Muscle of back (tissue), 11 donors: Measurements from ENCODE around the gene USP12. TPM values are rescaled to one million over a fixed set of nuclear protein-coding genes. Genes with fewer than 3 reads are reported as not detected.
A peak's percentile ranks its signal among the peaks of the same experiment; 100 is the strongest.
"Not testable (repeated sequence)": the region's sequence is repeated elsewhere in the genome, so short reads cannot be mapped to it uniquely, and the experiment has no call there.

Experiments used
- DNase-seq, 3 donors: peaks; one replicate each; pipeline versions ENCODE4 v3.0.0 to v3.0.0-alpha.2; 2013
- polyA plus RNA-seq, 10 donors: library from polyadenylated mRNA; unstranded; fragments of 120-200 nt; gene quantifications; one replicate each; pipeline ENCODE4 v1.2.1, GENCODE V29; 2013; ENCODE audit not compliant: insufficient read length in 10 of 10

Gene USP12
- polyA plus RNA-seq, 10 donors = 17.5 to 29.9 (median 24.2) TPM

DNA sequence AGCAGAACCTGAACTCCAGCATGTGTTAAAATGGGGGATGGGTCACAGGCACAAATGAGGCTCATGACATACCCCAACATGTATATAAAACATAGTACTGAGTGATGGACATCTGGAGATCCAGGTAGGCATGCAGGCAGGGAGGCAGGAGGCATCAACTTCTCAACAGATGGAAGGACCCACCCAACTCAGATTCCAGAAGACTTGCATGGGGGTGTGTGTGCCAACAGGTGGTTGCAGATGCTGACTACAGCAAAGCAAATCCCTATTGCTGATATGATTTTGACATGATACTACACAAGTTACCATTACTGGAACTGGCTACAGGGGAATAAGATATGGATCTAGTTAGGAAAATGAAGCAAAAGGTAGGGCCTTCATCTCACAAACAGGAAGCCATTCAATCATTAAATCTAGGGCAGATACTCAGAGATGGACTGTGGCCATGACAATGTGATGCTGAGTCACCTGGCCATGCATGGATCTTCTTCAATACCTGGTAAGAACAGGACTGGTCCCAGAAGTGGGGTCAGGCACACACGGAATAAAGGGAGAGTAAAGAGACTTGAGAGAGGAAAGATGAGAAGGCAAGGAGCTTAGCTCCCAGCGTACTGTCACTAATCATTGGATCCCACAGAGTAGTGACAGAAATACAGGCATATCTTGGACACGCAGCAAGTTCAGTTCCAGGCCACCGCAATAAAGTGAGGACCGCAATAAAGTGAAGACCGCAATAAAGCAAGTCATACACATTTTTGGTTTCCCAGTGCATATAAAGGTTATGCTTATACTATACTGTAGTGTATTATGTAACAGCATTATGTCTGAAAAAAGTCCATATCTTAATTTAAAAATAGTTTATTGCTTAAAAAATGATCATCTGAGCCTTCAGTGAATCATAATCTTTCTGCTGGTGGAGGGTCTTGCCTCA lies 91.3 kb downstream of the USP12 start:
- no peak for DNase-seq

DNA sequence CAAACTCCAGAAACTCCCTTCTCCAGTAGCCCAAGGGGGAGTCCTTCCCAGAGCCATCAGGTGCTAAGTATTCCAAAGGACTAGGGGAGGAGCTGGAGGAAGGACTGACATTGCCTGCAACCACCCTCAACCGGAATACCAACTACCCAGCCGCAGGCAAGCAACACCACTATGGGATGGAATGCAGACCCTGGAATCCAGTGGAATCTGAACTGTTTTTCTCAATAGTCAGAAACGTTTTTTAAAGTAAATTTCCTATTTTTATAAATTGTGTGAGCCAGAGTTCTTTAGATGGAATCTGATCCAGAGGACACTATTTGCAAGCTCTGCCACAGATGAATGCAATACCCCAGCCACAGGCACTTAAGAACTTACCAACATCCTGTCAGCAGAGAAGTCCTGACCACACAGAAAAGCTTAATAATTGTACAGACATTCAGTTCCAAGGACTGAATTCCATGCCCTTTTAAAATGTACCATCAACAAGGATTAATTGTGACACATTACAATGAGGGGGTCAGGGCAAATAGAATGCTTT lies 92.1 kb downstream of the USP12 start:
- peak in 1 of 3 donors; percentile 26 for DNase-seq

GRCh38 chr13:27077451-27077850 lies 94.2 kb downstream of the USP12 start:
- DNase-seq = peak in 2 of 3 donors; percentile 3 to 34

- no peak for DNase-seq
Observed at GRCh38 chr13:27076421-27076820, 95.2 kb downstream of the USP12 start.

DNA sequence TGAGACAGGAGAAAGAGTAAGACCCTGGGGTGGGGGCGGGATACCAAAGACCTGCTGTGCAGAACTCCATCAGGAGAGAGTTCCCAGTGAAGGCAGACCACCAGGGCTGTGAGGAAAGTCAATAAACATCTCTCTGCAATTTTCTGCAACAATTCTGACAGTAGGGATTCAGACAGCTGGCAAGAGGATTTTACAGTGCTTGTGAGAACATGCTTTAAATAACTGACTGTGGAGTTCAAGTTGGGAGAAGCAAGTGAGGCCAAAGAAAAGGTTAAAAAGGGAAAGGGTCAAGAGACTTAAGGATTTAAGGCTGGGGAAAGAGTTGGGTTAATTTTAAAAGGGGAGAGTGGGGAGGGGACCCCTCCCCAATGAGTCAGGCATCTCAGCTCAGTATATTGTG lies 98.4 kb downstream of the USP12 start:
- no peak for DNase-seq

DNA sequence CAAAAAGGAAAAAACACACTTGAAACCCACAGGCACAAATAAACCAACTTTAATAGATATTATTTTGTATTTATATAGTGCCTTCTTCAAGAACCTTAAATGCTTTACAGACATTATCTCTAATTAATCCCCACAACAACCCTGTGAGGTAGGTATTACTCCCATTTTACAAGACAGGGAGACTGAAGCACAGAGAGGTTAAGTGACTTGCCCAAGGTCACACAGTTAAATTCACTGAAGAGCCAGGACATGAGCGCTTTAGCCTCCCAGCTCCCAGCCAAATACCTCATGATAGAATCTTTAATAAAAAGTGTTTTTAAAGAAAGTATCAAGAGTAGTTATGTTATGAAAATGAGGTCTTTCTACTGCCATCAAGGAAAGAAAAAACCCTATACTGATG lies 105.5 kb downstream of the USP12 start:
- DNase-seq = not testable (repeated sequence)

- DNase-seq = no peak
Observed at GRCh38 chr13:27065582-27065981, 106.0 kb downstream of the USP12 start.

DNA sequence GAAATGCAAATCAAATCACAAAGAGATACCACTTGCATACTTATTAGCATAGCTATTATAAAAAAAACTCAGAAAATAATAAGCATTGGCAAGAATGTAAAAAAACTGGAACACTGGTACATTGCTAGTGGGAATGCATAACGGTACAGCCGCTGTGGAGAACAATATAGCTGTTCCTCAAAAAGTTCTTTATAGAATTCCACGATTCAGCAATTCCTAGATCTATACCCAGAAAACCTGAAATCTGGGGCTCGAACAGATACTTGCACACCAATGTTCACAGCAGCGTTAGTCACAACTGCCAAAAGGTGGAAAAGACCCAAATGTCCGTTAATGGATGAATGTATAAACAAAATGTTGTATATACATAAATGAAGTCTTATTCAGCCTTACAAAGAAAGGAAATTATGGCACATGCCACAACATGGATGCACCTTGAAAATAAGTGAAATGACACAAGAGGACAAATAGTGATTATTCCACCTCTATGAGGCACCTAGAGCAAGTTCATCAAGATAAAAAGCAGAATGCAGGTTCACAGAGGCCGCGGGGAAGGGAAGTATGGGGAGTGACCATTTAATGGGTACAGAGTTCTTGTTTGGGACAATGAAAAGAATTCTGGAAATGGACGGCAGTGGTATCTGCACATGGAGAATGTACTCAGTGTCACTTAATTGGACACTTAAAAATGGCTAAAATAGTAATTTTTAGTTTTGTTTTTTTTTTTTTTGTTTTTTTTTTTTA lies 107.2 kb downstream of the USP12 start:
- DNase-seq = no peak

- no peak for DNase-seq
Observed at GRCh38 chr13:27057817-27058216, 113.8 kb downstream of the USP12 start.

DNA sequence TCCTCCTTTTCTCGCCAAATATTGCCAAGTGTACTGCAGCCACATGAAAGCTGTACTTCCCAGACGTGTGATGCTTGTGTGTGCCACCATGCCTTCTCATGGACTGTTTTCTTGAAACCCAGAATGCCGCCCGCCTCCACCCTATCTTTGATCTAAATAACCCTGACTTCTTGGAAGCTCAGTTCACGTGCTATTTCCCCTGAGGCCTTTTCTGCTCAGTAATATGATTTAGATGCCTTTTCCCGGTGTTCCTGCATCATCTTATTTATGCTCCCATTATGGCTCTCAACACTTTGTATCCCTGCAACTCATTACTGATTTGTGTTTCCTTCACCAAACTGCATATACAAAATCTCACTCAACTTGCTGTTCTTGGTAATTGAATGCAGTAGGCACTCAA lies 116.1 kb downstream of the USP12 start:
- DNase-seq = no peak

DNA sequence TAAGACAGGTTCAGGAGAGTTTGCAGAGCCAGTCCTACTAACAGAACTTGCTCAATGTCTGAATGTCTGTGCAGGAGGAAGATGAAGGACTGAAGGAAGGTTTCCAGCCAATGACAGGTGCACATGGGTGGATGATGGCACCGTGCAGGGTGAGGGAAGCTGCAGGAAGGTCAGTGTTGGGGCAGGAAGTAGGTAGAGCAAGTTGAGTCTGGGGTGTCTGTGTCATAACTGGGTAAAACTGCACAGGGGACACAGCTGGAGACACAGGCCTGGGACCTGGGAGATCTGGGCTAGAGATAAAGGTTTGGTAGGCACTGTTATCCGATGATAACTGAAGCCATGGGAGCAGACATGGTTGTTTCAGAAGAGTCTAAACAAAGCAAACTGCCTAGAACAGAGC lies 116.9 kb downstream of the USP12 start:
- no peak for DNase-seq

- DNase-seq = peak in 1 of 3 donors; percentile 61
Observed at GRCh38 chr13:27053902-27054595, 117.6 kb downstream of the USP12 start.

GRCh38 chr13:27053210-27053884 lies 118.3 kb downstream of the USP12 start:
- no peak for DNase-seq

DNA sequence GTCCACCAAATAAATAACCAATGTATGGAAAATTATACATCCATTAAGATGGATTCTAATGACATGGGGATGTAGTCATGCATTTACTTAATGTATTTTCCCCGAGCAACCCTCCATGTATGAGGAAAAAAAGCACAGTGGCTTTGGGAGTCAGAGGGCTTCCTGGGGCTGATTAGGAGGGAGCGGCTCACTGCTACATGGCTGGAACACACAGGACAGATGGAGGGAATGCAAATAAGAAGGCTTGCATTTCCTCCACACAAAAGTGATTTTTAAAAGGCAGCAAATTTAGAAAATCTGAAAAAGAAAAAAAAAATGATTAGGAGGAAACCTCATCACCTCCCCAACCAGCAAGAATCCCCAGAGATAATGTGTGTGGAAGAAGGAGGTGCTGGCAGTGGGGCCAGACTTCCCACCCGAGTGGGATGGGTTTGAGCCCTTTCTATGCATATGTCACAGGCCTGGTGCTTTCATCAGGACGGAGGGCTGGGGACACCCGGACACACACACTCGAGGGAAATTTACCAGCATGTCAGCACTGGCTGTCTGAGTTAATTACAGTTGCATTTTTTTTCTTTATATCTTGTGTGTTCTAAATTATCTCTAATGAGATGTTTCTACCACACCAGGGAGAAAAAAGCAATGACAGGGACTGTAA lies 118.9 kb downstream of the USP12 start:
- DNase-seq = no peak

DNA sequence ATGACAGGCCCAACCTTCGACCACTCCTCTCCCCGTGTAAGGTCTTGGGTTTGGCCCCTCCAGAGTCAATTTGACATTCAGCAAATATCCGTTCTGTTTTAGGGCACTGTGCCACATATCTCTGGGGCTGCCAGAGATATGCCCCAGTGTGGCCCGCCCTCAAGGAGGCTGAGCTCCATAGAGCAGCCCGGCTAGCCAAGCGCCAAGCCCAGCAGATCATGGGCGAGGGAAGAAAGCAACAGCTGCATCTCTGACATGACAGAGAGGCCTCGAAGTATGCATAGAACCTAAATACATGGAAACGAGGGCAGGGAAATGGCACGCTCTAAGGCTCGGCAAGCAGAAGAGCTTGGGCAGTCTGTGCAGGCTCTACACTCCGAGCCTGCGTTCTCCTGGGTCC lies 124.5 kb downstream of the USP12 start:
- DNase-seq = peak in 1 of 3 donors; percentile 16

DNA sequence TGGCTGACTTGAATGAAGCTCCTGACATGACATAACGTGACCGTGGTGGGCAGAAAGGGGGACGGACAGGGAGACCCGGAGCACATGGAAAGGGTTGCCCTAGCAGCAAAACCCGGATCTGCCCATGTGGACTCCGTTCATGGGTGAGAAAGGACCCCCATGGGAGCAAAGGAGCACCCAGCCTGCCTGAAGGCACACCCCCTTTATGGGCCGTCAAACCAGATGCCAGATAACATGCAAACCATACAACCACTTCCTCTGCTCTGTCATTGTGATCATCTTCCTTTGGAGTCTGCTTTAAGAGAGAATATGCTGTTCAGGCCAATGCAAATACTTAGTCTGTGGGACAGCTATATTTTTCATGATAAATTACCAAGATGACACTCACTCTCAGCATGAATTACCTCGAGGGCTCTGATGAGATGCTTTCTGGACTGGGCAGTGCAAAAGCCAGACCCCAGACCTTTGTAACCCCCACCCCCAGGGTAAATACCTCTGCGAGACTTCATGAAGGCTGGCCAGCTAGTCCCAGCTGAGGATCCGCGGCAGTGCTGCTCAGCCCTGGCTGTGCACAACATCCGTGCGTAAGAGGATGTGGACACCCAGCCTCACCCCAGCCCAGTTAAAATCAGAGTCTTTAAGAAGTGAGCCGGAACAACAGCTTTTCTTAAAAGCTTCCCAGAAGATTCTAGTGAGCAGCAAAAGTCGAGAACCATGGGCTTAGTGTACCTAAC lies 126.6 kb downstream of the USP12 start:
- DNase-seq = no peak

DNA sequence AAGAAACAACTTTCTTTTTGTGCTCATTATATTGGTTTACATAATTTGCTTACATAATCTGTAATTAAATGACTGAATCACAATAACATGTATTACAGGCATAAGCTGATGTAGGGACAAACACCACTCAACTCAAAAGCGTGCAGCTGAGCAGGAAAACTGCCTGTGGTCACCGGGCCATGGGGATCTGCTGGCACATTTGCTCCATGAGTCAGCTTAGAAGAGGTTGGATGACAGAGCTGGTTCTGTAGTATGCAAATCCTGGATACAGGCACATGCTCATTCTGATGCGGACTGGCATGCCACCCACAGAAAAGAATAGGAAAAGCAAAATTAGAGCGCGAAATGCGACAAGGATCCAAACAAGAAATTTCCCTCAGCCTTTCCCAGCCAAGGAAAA lies 128.6 kb downstream of the USP12 start:
- DNase-seq = peak; percentile 40 to 89 (median 53)

GRCh38 chr13:27041341-27041740 lies 130.3 kb downstream of the USP12 start:
- no peak for DNase-seq

DNA sequence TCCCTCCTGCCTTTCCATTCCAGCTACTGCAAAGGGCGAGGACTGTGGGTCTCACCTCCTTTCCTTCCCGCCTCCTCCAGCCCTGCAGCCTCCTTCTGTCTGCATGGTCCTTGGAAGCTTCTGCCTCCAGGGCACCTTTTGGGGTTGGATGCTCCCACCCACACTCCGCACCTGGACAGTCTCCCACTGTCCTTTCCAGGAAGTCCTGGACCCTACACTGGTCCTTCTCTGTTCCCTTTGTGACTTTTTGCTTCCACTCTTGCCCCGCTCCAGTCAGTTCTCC lies 130.8 kb downstream of the USP12 start:
- DNase-seq = no peak

- DNase-seq = no peak
Observed at GRCh38 chr13:27039171-27039701, 132.4 kb downstream of the USP12 start.
